Testis (tissue), 2 donors: ENCODE measurements around the gene BLMH.

ENCODE experiments used
- CTCF ChIP-seq, 3 experiments: fragments of 450-650 bp in 2 of 3; fragments of 200-600 bp in 1 of 3; sonication (generic) in 1 of 3; IDR thresholded peaks; one replicate each; pipeline ENCODE4 v1.5.1; 2016 to 2019; ENCODE audit warnings: antibody characterized with exemption in 3 of 3, mild to moderate bottlenecking in 2 of 3, moderate library complexity in 1 of 3
- POLR2A ChIP-seq: fragments of 450-650 bp; IDR thresholded peaks from one replicate; pipeline ENCODE4 v1.6.1; 2017; ENCODE audit warnings: antibody characterized with exemption, mild to moderate bottlenecking, moderate library complexity

- TF ChIP-seq CTCF (IDR thresholded peaks at IDR 0.05) (no peak), POLR2A (no peak)
These were observed 42.3 kb downstream of the BLMH start for GRCh38 chr17:30249460-30249859.
